HEK293T (cell line): ENCODE results near the gene HK2.

Experiments
- CTCF ChIA-PET: fragments of 350-600 bp; formaldehyde crosslinking; extraction: SDS; loops from one replicate; lab custom pipeline; 2021; ENCODE audit warnings: antibody characterized with exemption, inconsistent platforms; lab: Yijun Ruan, JAX
- POLR2A ChIA-PET: fragments of 350-600 bp; formaldehyde crosslinking; extraction: SDS; loops from one replicate; lab custom pipeline; 2020; ENCODE audit warnings: antibody characterized with exemption, inconsistent platforms; lab: Yijun Ruan, JAX
- DNase-seq: peaks from one replicate; pipeline ENCODE4 v3.0.0; 2012; ENCODE audit warnings: mixed read lengths; ENCODE audit errors: extremely low spot score
- ARNT ChIP-seq: fragments of 450-650 bp; IDR thresholded peaks from 2 replicates; pipeline ENCODE4 v1.6.1; 2017; ENCODE audit warnings: mild to moderate bottlenecking
- BHLHE40 ChIP-seq: fragments of 450-650 bp; IDR thresholded peaks from 2 replicates; pipeline ENCODE4 v1.6.1; 2016; ENCODE audit warnings: mild to moderate bottlenecking, moderate library complexity, borderline replicate concordance
- CTBP1 ChIP-seq: fragments of 450-650 bp; IDR thresholded peaks from 2 replicates; pipeline ENCODE4 v1.6.1; 2016; ENCODE audit warnings: borderline replicate concordance
- ELF4 ChIP-seq: fragments of 450-650 bp; IDR thresholded peaks from 2 replicates; pipeline ENCODE4 v1.6.1; 2017; ENCODE audit warnings: antibody characterized with exemption
- FOXA1 ChIP-seq: fragments of 450-650 bp; IDR thresholded peaks from 2 replicates; pipeline ENCODE4 v1.6.1; 2016; ENCODE audit warnings: mild to moderate bottlenecking
- FOXK2 ChIP-seq: fragments of 450-650 bp; IDR thresholded peaks from 2 replicates; pipeline ENCODE4 v1.6.1; 2016; ENCODE audit warnings: mild to moderate bottlenecking
- FOXM1 ChIP-seq: fragments of 450-650 bp; IDR thresholded peaks from 2 replicates; pipeline ENCODE4 v1.6.1; 2017; ENCODE audit warnings: mild to moderate bottlenecking, borderline replicate concordance
- HDGF ChIP-seq: fragments of 450-650 bp; IDR thresholded peaks from 2 replicates; pipeline ENCODE4 v1.6.1; 2017; ENCODE audit warnings: antibody characterized with exemption, borderline replicate concordance
- L3MBTL2 ChIP-seq: fragments of 450-650 bp; conservative IDR thresholded peaks from 2 replicates; pipeline ENCODE4 v1.6.1; 2016; ENCODE audit warnings: mild to moderate bottlenecking
- LEF1 ChIP-seq: fragments of 450-650 bp; IDR thresholded peaks from 2 replicates; pipeline ENCODE4 v1.6.1; 2017; ENCODE audit warnings: mild to moderate bottlenecking, borderline replicate concordance
- NFRKB ChIP-seq: fragments of 450-650 bp; IDR thresholded peaks from 2 replicates; pipeline ENCODE4 v1.6.1; 2016; ENCODE audit warnings: mild to moderate bottlenecking, moderate library complexity
- PKNOX1 ChIP-seq: fragments of 450-650 bp; IDR thresholded peaks from 2 replicates; pipeline ENCODE4 v1.6.1; 2016
- SP1 ChIP-seq: fragments of 450-650 bp; IDR thresholded peaks from 2 replicates; pipeline ENCODE4 v1.6.1; 2017
- SUZ12 ChIP-seq: fragments of 450-650 bp; IDR thresholded peaks from 2 replicates; pipeline ENCODE4 v1.6.1; 2016; ENCODE audit warnings: mild to moderate bottlenecking
- TARDBP ChIP-seq: fragments of 450-650 bp; IDR thresholded peaks from 2 replicates; pipeline ENCODE4 v1.6.1; 2016
- ZNF384 ChIP-seq: fragments of 450-650 bp; IDR thresholded peaks from 2 replicates; pipeline ENCODE4 v1.6.1; 2016

The HK2 gene

GRCh38 chr2:74916394-74916793, 82.5 kb downstream of the HK2 start:
- CTCF ChIA-PET, result interaction anchor here (0.7 kb wide), 1 partner anchor 217 kb away, joined by 3 read pairs; no protein-coding TSS in a partner anchor
- POLR2A ChIA-PET, result no interaction called here
- DNase-seq, result no peak
- no peak for TF ChIP-seq HDGF
- TF ChIP-seq SP1, result no peak
- no peak for TF ChIP-seq SUZ12

- POLR2A ChIA-PET, result no interaction called here
- TF ChIP-seq SP1 (no peak), PKNOX1 (no peak), ARNT (no peak), LEF1 (no peak), ELF4 (no peak), L3MBTL2 (no peak), FOXA1 (no peak)
- no peak for DNase-seq
- CTCF ChIA-PET, result interaction anchor here (0.6 to 1.3 kb wide), 2 partner anchors 108 to 147 kb away, joined by 3 read pairs; no protein-coding TSS in a partner anchor
Observed at GRCh38 chr2:74917702-74918619, 84.0 kb downstream of the HK2 start.

GRCh38 chr2:74919827-74920226, 85.9 kb downstream of the HK2 start:
- CTCF ChIA-PET, result interaction anchor here (0.8 kb wide), 1 partner anchor 424 kb away, joined by 4 read pairs; no protein-coding TSS in a partner anchor
- peak; percentile 86 for DNase-seq
- POLR2A ChIA-PET, result no interaction called here
- TF ChIP-seq NFRKB, result no peak
- peak; percentile 29; the same call in 1 of the 2 replicates for TF ChIP-seq CTBP1
- no peak for TF ChIP-seq TARDBP

GRCh38 chr2:74921236-74921736, 87.4 kb downstream of the HK2 start:
- ChIA-PET POLR2A (no interaction called here), CTCF (no interaction called here)
- TF ChIP-seq ARNT, result no peak
- no peak for TF ChIP-seq PKNOX1
- TF ChIP-seq SP1, result no peak
- TF ChIP-seq FOXM1, result no peak
- TF ChIP-seq LEF1, result no peak
- TF ChIP-seq CTBP1, result no peak
- TF ChIP-seq HDGF, result no peak
- no peak for DNase-seq

- TF ChIP-seq LEF1 (no peak), HDGF (no peak), BHLHE40 (no peak)
- CTCF ChIA-PET, result no interaction called here
- POLR2A ChIA-PET, result no interaction called here
- no peak for DNase-seq
Observed at GRCh38 chr2:74922592-74923227, 88.8 kb downstream of the HK2 start.

- ChIA-PET POLR2A (no interaction called here), CTCF (no interaction called here)
- DNase-seq, result no peak
- TF ChIP-seq NFRKB, result no peak
- TF ChIP-seq FOXM1, result no peak
- no peak for TF ChIP-seq L3MBTL2
- TF ChIP-seq CTBP1, result no peak
- TF ChIP-seq SP1, result no peak
- TF ChIP-seq ZNF384, result no peak
- TF ChIP-seq LEF1, result no peak
- no peak for TF ChIP-seq BHLHE40
- no peak for TF ChIP-seq SUZ12
- TF ChIP-seq ELF4, result no peak
- TF ChIP-seq PKNOX1, result no peak
- no peak for TF ChIP-seq ARNT
- no peak for TF ChIP-seq HDGF
- no peak for TF ChIP-seq FOXA1
- TF ChIP-seq TARDBP, result no peak
- no peak for TF ChIP-seq FOXK2
Observed at GRCh38 chr2:74924463-74925265, 90.7 kb downstream of the HK2 start.
